IMR-90 (cell line): ENCODE data around the gene SLC23A2. TPM values are rescaled to one million over a fixed set of nuclear protein-coding genes. Genes with fewer than 3 reads are reported as not detected.

Experiments used
- ATAC-seq: fragments of 200-7000 bp; cut with Tn5 transposase; 2 replicates; pipeline ENCODE4 v1.9.1; 2020; ENCODE audit warnings: low read depth, mild to moderate bottlenecking, moderate library complexity
- BruUV-seq: library from RNA; stranded (reverse); fragments of 400-500 nt; replicated peaks from 2 replicates; lab custom pipeline; 2021; lab: Mats Ljungman, UMichigan
- CTCF ChIA-PET: fragments of 300-600 bp; formaldehyde crosslinking; extraction: SDS; loops from one replicate; lab custom pipeline; 2021; ENCODE audit warnings: antibody characterized with exemption; lab: Yijun Ruan, JAX
- POLR2A ChIA-PET: fragments of 300-600 bp; sonication (Branson Sonifier 250); formaldehyde crosslinking; loops from one replicate; lab custom pipeline; 2022; ENCODE audit warnings: antibody characterized with exemption; ENCODE audit not compliant: unreplicated experiment; lab: Charles Lee
- DNase-seq: peaks from one replicate; pipeline ENCODE4 v3.0.0; 2013
- H2AFZ ChIP-seq: replicated peaks from 2 replicates; pipeline ENCODE3; 2013; ENCODE audit warnings: low read length, mild to moderate bottlenecking; ENCODE audit not compliant: poor library complexity
- H2AK5ac ChIP-seq: 2 replicates; pipeline ENCODE4 v1.6.1; 2013; ENCODE audit warnings: low read depth, low read length, inconsistent platforms
- H2AK9ac ChIP-seq: replicated peaks from 2 replicates; pipeline ENCODE3; 2013; ENCODE audit warnings: mild to moderate bottlenecking, low read depth, low read length, moderate library complexity; ENCODE audit not compliant: poor library complexity
- H2BK120ac ChIP-seq: 2 replicates; pipeline ENCODE4 v1.6.1; 2013; ENCODE audit warnings: low read depth, low read length, inconsistent platforms
- H2BK15ac ChIP-seq: 3 replicates; pipeline ENCODE4 v1.6.1; 2013; ENCODE audit warnings: low read depth, low read length, inconsistent platforms
- H2BK20ac ChIP-seq: 2 replicates; pipeline ENCODE4 v1.6.1; 2013; ENCODE audit warnings: low read depth, mild to moderate bottlenecking, inconsistent platforms, low read length, moderate library complexity
- H2BK5ac ChIP-seq: 2 replicates; pipeline ENCODE4 v1.6.1; 2013; ENCODE audit warnings: mild to moderate bottlenecking, low read depth, low read length, inconsistent platforms; ENCODE audit not compliant: poor library complexity, severe bottlenecking
- H3K14ac ChIP-seq: replicated peaks from 2 replicates; pipeline ENCODE4 v1.6.1; 2013; ENCODE audit warnings: low read depth, low read length, inconsistent platforms
- H3K18ac ChIP-seq: 2 replicates; pipeline ENCODE4 v1.6.1; 2013; ENCODE audit warnings: low read depth, low read length, control low read depth
- H3K23ac ChIP-seq: 2 replicates; pipeline ENCODE4 v1.6.1; 2013; ENCODE audit warnings: low read depth, low read length, inconsistent platforms
- H3K27ac ChIP-seq: 2 replicates; pipeline ENCODE4 v1.5.1; 2013; ENCODE audit warnings: mild to moderate bottlenecking, control low read depth, low read length; ENCODE audit not compliant: insufficient read depth
- H3K27me3 ChIP-seq: 2 replicates; pipeline ENCODE4 v1.6.1; 2013; ENCODE audit warnings: low read length; ENCODE audit not compliant: control insufficient read depth, insufficient read depth
- H3K36me3 ChIP-seq: 2 replicates; pipeline ENCODE4 v1.6.1; 2013; ENCODE audit warnings: low read length, mixed read lengths; ENCODE audit not compliant: control insufficient read depth, insufficient read depth
- H3K4ac ChIP-seq: 2 replicates; pipeline ENCODE4 v1.6.1; 2013; ENCODE audit warnings: low read depth, low read length, inconsistent platforms
- H3K4me1 ChIP-seq: 2 replicates; pipeline ENCODE4 v1.6.1; 2013; ENCODE audit warnings: low read length, mixed read lengths; ENCODE audit not compliant: control insufficient read depth, insufficient read depth
- H3K4me2 ChIP-seq: 2 replicates; pipeline ENCODE4 v1.6.1; 2013; ENCODE audit warnings: low read depth, mild to moderate bottlenecking, control low read depth, low read length, moderate library complexity
- H3K4me3 ChIP-seq: 2 replicates; pipeline ENCODE4 v1.5.1; 2013; ENCODE audit warnings: low read depth, mild to moderate bottlenecking, control low read depth, low read length, moderate library complexity; ENCODE audit not compliant: insufficient read depth
- H3K56ac ChIP-seq: 2 replicates; pipeline ENCODE4 v1.6.1; 2013; ENCODE audit warnings: low read length, inconsistent platforms; ENCODE audit not compliant: insufficient read depth; ENCODE audit errors: extremely low read depth
- H3K79me1 ChIP-seq, 2 experiments: 2 replicates each; pipeline ENCODE4 v1.6.1; 2013; ENCODE audit warnings: low read length in 2 of 2, inconsistent platforms in 1 of 2, low read depth in 1 of 2
- H3K9ac ChIP-seq: 2 replicates; pipeline ENCODE4 v1.6.1; 2013; ENCODE audit warnings: low read depth, low read length, control low read depth
- H3K9me1 ChIP-seq: 2 replicates; pipeline ENCODE4 v1.6.1; 2013; ENCODE audit warnings: low read length, inconsistent platforms; ENCODE audit not compliant: insufficient read depth
- H3K9me3 ChIP-seq: 2 replicates; pipeline ENCODE4 v1.6.1; 2013; ENCODE audit warnings: low read length; ENCODE audit not compliant: control insufficient read depth, insufficient read depth
- H4K20me1 ChIP-seq: 2 replicates; pipeline ENCODE4 v1.6.1; 2013; ENCODE audit warnings: low read length, inconsistent platforms; ENCODE audit not compliant: insufficient read depth
- H4K5ac ChIP-seq: 2 replicates; pipeline ENCODE4 v1.6.1; 2013; ENCODE audit warnings: mild to moderate bottlenecking, low read depth, low read length, control low read depth
- H4K8ac ChIP-seq, 2 experiments: 2 replicates each; pipeline ENCODE4 v1.6.1; 2013; ENCODE audit warnings: low read depth in 2 of 2, low read length in 2 of 2, control low read depth in 1 of 2, inconsistent platforms in 1 of 2
- H4K91ac ChIP-seq: 2 replicates; pipeline ENCODE4 v1.6.1; 2013; ENCODE audit warnings: low read depth, low read length, inconsistent platforms; ENCODE audit not compliant: insufficient read depth
- BHLHE40 ChIP-seq: fragments of 150-350 bp; IDR thresholded peaks from 2 replicates; pipeline ENCODE4 v1.6.1; 2016; ENCODE audit warnings: mild to moderate bottlenecking, low read depth, low read length
- CEBPB ChIP-seq: IDR thresholded peaks from 2 replicates; pipeline ENCODE4 v1.6.1; 2012; ENCODE audit warnings: low read depth, low read length, improper control_type of control experiment
- CHD1 ChIP-seq: IDR thresholded peaks from 2 replicates; pipeline ENCODE4 v1.6.1; 2012; ENCODE audit warnings: low read depth, low read length, improper control_type of control experiment
- FOS ChIP-seq: fragments of 150-350 bp; IDR thresholded peaks from 2 replicates; pipeline ENCODE4 v1.6.1; 2016; ENCODE audit warnings: low read depth, low read length
- MAFK ChIP-seq: IDR thresholded peaks from 2 replicates; pipeline ENCODE4 v1.6.1; 2012; ENCODE audit warnings: low read depth, low read length, improper control_type of control experiment
- MAZ ChIP-seq: IDR thresholded peaks from 2 replicates; pipeline ENCODE4 v1.6.1; 2012; ENCODE audit warnings: low read depth, mild to moderate bottlenecking, low read length, improper control_type of control experiment, moderate library complexity, borderline replicate concordance
- MXI1 ChIP-seq: IDR thresholded peaks from 2 replicates; pipeline ENCODE4 v1.6.1; 2012; ENCODE audit warnings: low read depth, mild to moderate bottlenecking, low read length, moderate library complexity, borderline replicate concordance
- POLR2A ChIP-seq: IDR thresholded peaks from 2 replicates; pipeline ENCODE4 v1.6.1; 2012; ENCODE audit warnings: mild to moderate bottlenecking, low read depth, low read length
- RAD21 ChIP-seq: IDR thresholded peaks from 2 replicates; pipeline ENCODE4 v1.6.1; 2012; ENCODE audit warnings: low read length, improper control_type of control experiment
- RCOR1 ChIP-seq: IDR thresholded peaks from 2 replicates; pipeline ENCODE4 v1.6.1; 2012; ENCODE audit warnings: mild to moderate bottlenecking, low read length, improper control_type of control experiment; ENCODE audit not compliant: insufficient replicate concordance
- SMC3 ChIP-seq: fragments of 150-350 bp; IDR thresholded peaks from 2 replicates; pipeline ENCODE4 v1.6.1; 2016; ENCODE audit warnings: low read depth, mild to moderate bottlenecking, antibody characterized with exemption, low read length, moderate library complexity
- USF2 ChIP-seq: fragments of 150-350 bp; IDR thresholded peaks from 2 replicates; pipeline ENCODE4 v1.6.1; 2017; ENCODE audit warnings: mild to moderate bottlenecking, antibody characterized with exemption, low read length, low read depth
- WGBS, 2 experiments: methylation state at CpG; one replicate each; pipeline versions ENCODE4 v1.1.5 to v1.1.7; 2013; ENCODE audit warnings: missing lambda C conversion rate in 2 of 2; ENCODE audit not compliant: insufficient read length in 1 of 2; ENCODE audit errors: extremely low coverage in 2 of 2; 5-methylcytosine and 5-hydroxymethylcytosine counted together
- dilution Hi-C: fragments of 300-500 bp; cut with HindIII; formaldehyde crosslinking; loops from one replicate; pipeline ENCODE4 v1.14.3; 2018; ENCODE audit warnings: low sequenced_read_pairs; ENCODE audit not compliant: unreplicated experiment
- in situ Hi-C: fragments of 300-500 bp; cut with MboI; formaldehyde crosslinking; loops from 3 replicates; pipeline ENCODE4 v1.14.3; 2019; ENCODE audit warnings: low sequenced_read_pairs, inconsistent platforms, mixed read lengths
- intact Hi-C: fragments of 100-400 bp; cut with micrococcal nuclease; formaldehyde crosslinking; loops from 2 replicates; pipeline ENCODE4 v1.10.0; 2022
- polyA plus RNA-seq, 3 experiments: library from polyadenylated mRNA; depleted of rRNA; stranded (reverse); fragments of >200 nt; gene quantifications; 2 replicates each; pipeline ENCODE4 v1.2.3, GENCODE V29; 2012; ENCODE audit warnings: low replicate concordance in 1 of 3
- total RNA-seq: library from RNA; depleted of rRNA; stranded (reverse); fragments of >200 nt; gene quantifications from 2 replicates; pipeline ENCODE4 v1.2.3, GENCODE V29; 2012
- TF ChIP-seq, protein P1 (sequence below): fragments of 150-350 bp; IDR thresholded peaks from 2 replicates; pipeline ENCODE4 v1.6.1; 2016; ENCODE audit warnings: low read depth, mild to moderate bottlenecking, low read length, moderate library complexity, borderline replicate concordance
- TF ChIP-seq, protein P2 (sequence below): conservative IDR thresholded peaks from 2 replicates; pipeline ENCODE4 v1.5.1; 2012; ENCODE audit warnings: mild to moderate bottlenecking, low read depth, low read length, improper control_type of control experiment

The SLC23A2 gene
- total and polyA plus RNA-seq, 2 of the 4 experiments (the other 2 are of a cell fraction) = 10.2 to 14.4 TPM

DNA sequence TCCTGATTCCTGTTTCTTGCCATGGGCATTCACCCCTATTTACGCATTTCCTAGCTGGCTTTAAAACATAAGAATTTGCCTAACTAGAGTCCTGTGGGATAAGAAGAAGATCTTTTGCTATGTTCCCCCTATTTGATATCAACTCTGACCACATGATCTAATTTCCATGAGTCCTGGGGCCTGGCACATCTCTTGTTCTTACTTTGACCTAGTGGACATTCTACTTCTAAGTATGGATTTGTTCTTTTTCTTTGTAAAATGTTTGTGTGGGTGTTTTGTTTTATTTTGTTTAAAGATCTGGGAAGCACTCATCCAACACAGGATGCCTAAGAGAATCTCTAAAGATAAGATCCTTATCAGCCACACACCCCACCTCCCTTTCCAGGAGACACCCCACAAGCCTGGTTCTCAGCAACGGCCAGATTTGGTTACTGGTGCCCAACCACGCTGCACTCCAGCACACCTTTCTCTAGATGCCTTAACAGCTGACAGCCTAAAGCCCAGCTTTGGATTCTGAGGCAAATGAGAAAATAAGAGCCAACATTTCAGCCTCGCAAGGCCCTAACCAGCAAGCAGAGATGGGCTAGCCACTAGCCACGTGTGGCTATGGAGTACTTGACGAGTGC is 74.7 kb downstream of the SLC23A2 start:
- peak overlapping the region; percentile 36; the same call in 1 of the 2 replicates for H3K4ac ChIP-seq
- H3K4me3 ChIP-seq = no peak overlapping the region
- POLR2A ChIA-PET = no interaction called here
- no peak overlapping the region for H4K91ac ChIP-seq
- in situ Hi-C loops = no loop called here
- H3K9me1 ChIP-seq = peaks cover 27% of the 10 kb centered on the region
- dilution Hi-C loops = no loop called here
- no peak overlapping the region for H2AFZ ChIP-seq
- H2AK5ac ChIP-seq = peak overlapping the region; percentile 61; the same call in 1 of the 2 replicates
- no peak overlapping the region for H2AK9ac ChIP-seq
- no peak overlapping the region for H3K4me2 ChIP-seq
- peaks cover 4% of the 10 kb centered on the region for H3K36me3 ChIP-seq
- TF ChIP-seq, protein P1, sequence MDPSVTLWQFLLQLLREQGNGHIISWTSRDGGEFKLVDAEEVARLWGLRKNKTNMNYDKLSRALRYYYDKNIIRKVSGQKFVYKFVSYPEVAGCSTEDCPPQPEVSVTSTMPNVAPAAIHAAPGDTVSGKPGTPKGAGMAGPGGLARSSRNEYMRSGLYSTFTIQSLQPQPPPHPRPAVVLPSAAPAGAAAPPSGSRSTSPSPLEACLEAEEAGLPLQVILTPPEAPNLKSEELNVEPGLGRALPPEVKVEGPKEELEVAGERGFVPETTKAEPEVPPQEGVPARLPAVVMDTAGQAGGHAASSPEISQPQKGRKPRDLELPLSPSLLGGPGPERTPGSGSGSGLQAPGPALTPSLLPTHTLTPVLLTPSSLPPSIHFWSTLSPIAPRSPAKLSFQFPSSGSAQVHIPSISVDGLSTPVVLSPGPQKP = no peak
- TF ChIP-seq FOS (no peak), POLR2A (no peak), MXI1 (no peak), SMC3 (no peak), MAZ (no peak), CEBPB (no peak), USF2 (no peak), RAD21 (no peak), RCOR1 (no peak), MAFK (no peak), BHLHE40 (no peak), CHD1 (no peak)
- TF ChIP-seq, protein P2, sequence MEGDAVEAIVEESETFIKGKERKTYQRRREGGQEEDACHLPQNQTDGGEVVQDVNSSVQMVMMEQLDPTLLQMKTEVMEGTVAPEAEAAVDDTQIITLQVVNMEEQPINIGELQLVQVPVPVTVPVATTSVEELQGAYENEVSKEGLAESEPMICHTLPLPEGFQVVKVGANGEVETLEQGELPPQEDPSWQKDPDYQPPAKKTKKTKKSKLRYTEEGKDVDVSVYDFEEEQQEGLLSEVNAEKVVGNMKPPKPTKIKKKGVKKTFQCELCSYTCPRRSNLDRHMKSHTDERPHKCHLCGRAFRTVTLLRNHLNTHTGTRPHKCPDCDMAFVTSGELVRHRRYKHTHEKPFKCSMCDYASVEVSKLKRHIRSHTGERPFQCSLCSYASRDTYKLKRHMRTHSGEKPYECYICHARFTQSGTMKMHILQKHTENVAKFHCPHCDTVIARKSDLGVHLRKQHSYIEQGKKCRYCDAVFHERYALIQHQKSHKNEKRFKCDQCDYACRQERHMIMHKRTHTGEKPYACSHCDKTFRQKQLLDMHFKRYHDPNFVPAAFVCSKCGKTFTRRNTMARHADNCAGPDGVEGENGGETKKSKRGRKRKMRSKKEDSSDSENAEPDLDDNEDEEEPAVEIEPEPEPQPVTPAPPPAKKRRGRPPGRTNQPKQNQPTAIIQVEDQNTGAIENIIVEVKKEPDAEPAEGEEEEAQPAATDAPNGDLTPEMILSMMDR = no peak
- intact Hi-C loops = no loop called here
- 0 out of 2 replicates have a peak overlapping the region, but pooled peaks have one; percentile 1 for H3K27ac ChIP-seq
- H3K18ac ChIP-seq = no peak overlapping the region
- H3K14ac ChIP-seq = no peak overlapping the region
- H3K4me1 ChIP-seq = peaks cover 9% of the 10 kb centered on the region
- 0 out of 2 replicates have a peak overlapping the region, but pooled peaks have one; percentile 27 for H4K5ac ChIP-seq
- no peaks in the 10 kb centered on the region for H3K9me3 ChIP-seq
- peak overlapping the region in 1 of 2 experiments; percentile 84; a peak in 2 of 4 replicates for H4K8ac ChIP-seq
- H3K9ac ChIP-seq = no peak overlapping the region
- H4K20me1 ChIP-seq = no peaks in the 10 kb centered on the region
- H2BK20ac ChIP-seq = 0 out of 2 replicates have a peak overlapping the region, but pooled peaks have one; percentile 41
- no peak overlapping the region for H2BK120ac ChIP-seq
- no peak overlapping the region for H2BK5ac ChIP-seq
- H3K23ac ChIP-seq = no peak overlapping the region
- no peak overlapping the region for H3K56ac ChIP-seq
- CTCF ChIA-PET = interaction anchor here (1.0 kb wide), 1 partner anchor 9 kb away, joined by 3 read pairs; no protein-coding TSS in a partner anchor
- peaks cover 3 to 40% of the 10 kb centered on the region in 2 experiments; a peak in 3 of 4 replicates for H3K79me1 ChIP-seq
- ATAC-seq (no peak; the same call in 1 of the 2 replicates), DNase-seq (no peak)
- no peaks in the 10 kb centered on the region for H3K27me3 ChIP-seq
- 100% methylated on average over 2 of the region's 6 CpGs; no CpG with 5 or more reads in 1 of the 2 experiments for WGBS, 2 experiments
- no peak overlapping the region for H2BK15ac ChIP-seq
- no TSS peak for BruUV-seq
